IPS DF 4.7 (cell line): ENCODE data around the gene CFAP251.
"Not testable (repeated sequence)": the region's sequence is repeated elsewhere in the genome, so short reads cannot be mapped to it uniquely, and the experiment has no call there.

Experiments used
- DNase-seq: peaks from one replicate; pipeline ENCODE4 v3.0.0-alpha.2; 2013; ENCODE audit warnings: low spot score; ENCODE audit errors: extremely low read depth

Gene CFAP251

DNA sequence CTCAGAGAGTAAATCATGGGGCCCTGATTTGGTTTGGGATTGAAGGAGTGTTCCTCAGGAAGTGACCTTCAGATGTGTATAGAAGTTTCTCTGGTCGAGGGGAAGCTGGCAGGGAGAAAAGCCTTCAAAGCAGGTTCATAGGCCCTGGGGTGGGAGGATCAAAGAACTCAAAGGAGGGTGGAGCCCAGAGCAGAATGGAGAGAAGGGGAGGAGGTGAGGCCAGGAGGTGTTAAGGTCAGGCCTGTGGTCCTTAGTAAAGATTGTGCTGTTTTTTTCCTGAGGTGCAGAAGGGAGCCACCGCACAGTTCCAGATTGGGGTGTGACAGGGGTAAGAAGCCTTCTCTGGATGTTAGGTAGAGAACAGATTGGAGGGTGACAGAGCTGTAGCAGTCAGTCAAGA lies 9.7 kb upstream of the CFAP251 start:
- no peak for DNase-seq

- no peak for DNase-seq
Observed at GRCh38 chr12:121911824-121912585, 6.4 kb upstream of the CFAP251 start.

DNA sequence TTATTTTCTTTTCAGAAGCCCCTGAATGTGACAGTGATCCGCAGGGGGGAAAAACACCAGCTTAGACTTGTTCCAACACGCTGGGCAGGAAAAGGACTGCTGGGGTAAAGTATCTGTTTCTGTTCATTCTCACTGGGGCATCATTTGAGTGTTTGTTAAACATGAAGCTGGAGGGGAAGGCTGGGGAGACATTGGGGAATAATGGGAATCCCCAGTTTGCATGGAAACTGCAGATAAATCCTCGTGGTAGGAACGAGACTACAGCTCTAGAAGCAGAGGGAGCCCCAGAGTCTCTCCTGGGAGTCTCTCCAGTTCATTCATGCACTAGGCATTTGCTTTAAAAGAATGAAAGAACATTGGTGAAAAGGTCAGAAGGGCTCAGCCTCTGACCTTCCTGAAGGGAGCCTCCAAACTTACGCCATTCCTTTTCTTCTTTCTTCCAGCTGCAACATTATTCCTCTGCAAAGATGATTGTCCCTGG lies 2.5 kb upstream of the CFAP251 start:
- no peak for DNase-seq

GRCh38 chr12:121916719-121917118 lies 1.7 kb upstream of the CFAP251 start:
- DNase-seq: no peak

GRCh38 chr12:121918679-121919038 lies 267 bp downstream of the CFAP251 start:
- no peak for DNase-seq

- DNase-seq: no peak
Observed at GRCh38 chr12:121921066-121921465, 2.7 kb downstream of the CFAP251 start.

DNA sequence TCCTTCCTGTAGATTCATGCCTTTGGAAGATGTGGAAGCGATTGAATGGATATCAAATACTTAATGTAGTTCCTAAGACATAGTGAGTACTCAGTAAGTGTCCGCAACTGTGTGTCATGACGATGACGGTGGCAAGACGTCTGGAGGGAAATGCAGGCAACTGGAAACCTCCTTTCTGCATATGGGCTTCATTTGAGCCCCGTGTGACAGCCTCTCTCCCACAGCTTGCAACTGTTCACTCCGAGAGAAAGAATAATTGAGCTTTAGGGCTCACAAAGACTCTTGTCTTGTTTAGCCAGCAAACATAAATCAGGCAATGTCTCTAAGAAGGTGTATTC lies 6.9 kb downstream of the CFAP251 start:
- no peak for DNase-seq

- DNase-seq: no peak
Observed at GRCh38 chr12:121926874-121927706, 8.7 kb downstream of the CFAP251 start.

GRCh38 chr12:121927813-121928212 lies 9.4 kb downstream of the CFAP251 start:
- DNase-seq: no peak

DNA sequence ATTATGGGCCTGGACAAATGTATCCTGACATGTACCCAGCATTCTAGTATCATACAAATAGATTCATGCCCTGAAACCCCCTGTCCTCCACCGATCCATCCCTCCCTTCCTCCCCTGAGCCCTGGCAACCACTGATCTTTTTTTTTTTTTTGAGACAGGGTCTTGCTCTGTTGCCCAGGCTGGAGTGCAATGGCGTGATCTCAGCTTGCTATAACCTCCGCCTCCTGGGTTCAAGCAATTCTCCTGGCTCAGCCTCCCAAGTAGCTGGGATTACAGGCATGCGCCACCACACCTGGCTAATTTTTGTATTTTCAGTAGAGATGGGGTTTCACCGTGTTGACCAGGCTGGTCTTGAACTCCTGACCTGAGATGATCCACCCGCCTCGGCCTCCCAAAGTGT lies 11.2 kb downstream of the CFAP251 start:
- DNase-seq: not testable (repeated sequence)

- no peak for DNase-seq
Observed at GRCh38 chr12:121930862-121931261, 12.5 kb downstream of the CFAP251 start.

- DNase-seq: no peak
Observed at GRCh38 chr12:121932176-121932536, 13.8 kb downstream of the CFAP251 start.

- no peak for DNase-seq
Observed at GRCh38 chr12:121932914-121933521, 14.6 kb downstream of the CFAP251 start.

- DNase-seq: no peak
Observed at GRCh38 chr12:121933522-121934308, 15.3 kb downstream of the CFAP251 start.

GRCh38 chr12:121934309-121934664 lies 15.9 kb downstream of the CFAP251 start:
- no peak for DNase-seq

DNA sequence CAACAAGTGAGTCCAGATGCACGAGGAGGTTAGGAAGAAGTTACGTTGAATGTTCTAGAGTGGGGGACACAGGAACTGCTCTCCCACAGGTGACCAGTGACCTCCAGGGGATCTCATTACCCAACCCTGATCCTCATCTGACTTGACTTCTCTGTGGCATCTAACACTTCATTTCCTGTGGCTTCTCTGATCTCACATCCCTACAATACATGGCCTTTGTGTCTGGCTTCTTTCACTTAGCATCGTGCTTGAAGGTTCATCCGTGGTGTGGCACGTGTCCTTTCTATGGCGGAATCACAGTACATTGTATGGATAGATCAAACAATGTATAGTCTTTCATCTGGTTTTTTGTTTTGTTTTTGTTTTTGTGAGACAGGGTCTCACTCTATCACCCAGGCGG lies 19.3 kb downstream of the CFAP251 start:
- no peak for DNase-seq

- no peak for DNase-seq
Observed at GRCh38 chr12:121939186-121939585, 20.8 kb downstream of the CFAP251 start.

DNA sequence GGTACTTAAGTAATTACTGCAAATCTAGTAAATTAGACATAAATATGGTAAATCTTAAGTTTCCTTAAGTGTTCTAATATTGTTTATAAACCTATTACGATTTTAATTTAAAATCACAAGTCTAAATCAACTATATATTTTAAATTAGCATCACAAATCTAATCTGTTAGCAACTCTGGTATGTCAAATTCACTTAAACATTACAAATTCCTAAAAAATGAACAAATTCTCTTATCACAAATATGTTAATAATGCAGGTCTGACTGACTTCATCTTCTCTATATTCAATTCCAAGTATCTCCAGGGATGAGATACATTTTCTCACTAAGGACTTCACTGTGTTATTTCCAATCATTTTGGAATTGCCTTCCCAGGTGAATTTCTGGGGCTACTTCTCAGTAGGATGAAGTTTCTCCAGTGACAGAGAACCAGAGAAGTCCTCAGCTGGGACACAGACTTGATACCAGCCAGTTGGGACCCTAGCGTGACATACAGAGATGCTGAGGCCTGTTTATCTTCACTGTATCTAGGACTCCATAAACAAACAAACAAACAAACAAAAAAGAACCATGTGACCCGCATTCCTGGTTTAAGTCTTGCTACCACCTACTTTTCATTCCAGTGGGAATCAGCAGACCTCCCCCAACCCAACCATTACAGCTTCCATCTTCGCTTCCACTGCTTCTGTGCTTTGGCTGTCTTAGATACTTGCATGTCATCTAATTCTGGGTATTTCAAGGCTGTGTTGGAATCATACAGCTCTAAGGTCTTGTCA lies 21.8 kb downstream of the CFAP251 start:
- no peak for DNase-seq

GRCh38 chr12:121942145-121942718 lies 23.8 kb downstream of the CFAP251 start:
- no peak for DNase-seq

DNA sequence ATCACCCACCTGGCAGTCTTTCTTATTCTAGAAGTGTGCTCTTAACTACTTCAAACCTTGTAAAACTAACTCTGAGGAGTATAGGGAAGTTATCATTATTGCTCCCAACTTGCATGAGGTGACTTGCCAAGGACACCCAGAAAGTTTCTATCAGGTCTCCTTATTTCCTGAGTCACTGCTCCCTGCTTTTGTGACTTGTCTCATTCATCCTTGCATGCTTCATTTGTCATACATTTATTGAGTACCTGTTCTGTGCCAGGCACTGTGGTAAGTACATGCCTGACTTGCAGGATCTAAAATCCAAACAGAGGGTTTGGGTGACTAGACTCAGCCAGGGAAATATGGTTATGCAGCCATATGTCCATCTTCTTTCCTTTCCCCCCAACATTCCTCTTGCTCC lies 25.5 kb downstream of the CFAP251 start:
- no peak for DNase-seq
